GM12874 (cell line): ENCODE data around the gene COX10.

Source experiments
- CTCF ChIP-seq: IDR thresholded peaks from 2 replicates; pipeline ENCODE4 v1.5.1; 2011; ENCODE audit warnings: low read depth, mild to moderate bottlenecking, control low read depth, low read length, moderate library complexity; ENCODE audit not compliant: insufficient read depth

The COX10 gene

DNA sequence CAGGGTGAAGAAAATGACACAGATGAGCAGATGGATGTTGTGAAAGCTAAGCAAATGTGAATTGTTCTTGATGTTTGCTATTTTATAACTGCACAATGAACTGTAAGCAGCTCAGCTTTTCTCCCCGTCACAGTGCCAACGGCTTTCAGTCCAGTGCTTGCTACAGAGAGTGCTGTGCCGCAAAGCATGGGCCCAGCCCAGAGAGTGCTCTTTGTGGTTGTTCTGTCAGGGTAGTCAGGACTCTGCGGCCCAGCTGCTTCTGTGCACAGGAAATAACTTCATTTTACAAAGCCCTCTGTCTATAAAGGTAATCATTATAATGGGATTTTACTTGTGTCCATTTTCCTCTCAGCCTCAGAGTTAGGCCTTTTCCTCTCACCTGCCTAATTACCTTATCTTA is 128.3 kb downstream of the COX10 start:
- TF ChIP-seq CTCF = no peak

GRCh38 chr17:14198013-14198412 is 128.7 kb downstream of the COX10 start:
- no peak for TF ChIP-seq CTCF

DNA sequence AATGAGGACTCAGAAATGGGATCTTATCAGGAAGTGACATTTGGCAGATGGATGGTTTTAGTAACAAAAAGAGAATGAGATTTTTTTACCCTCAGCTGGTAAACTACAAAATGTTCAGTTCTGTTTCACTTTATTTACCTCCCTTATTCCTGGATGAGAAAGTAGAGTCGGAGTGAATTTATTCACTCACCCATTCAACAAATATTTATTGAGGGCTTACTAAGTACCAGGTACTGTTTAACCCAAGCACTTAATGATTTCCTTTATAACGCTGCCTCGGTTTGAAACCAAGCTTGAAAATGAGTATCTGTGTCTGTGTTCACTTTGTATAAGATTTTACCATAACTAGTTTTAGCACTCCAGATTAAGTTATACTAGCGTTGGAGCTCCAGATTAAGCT is 129.3 kb downstream of the COX10 start:
- TF ChIP-seq CTCF = no peak

- no peak for TF ChIP-seq CTCF
Measured at GRCh38 chr17:14199601-14200000, 130.3 kb downstream of the COX10 start.

DNA sequence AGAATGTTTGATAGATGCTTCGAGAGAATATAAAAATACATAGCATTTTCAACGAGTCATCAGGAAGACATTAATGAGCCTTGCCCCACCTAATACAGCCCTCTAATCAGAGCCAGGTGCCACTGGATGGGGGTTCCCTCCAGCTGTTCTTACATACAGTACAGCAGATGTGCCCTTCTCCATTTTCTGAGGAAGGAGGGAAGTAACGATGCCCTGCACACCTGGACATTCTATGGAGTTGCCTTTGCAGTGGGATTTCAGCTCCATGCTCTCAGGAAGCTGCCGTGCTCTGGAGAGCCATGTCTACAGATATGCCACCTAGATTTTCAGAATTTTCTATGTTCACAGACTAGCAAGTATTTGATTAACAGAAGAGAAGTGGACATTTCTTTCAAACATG is 131.1 kb downstream of the COX10 start:
- TF ChIP-seq CTCF = no peak

GRCh38 chr17:14201021-14201987 is 132.0 kb downstream of the COX10 start:
- no peak for TF ChIP-seq CTCF

DNA sequence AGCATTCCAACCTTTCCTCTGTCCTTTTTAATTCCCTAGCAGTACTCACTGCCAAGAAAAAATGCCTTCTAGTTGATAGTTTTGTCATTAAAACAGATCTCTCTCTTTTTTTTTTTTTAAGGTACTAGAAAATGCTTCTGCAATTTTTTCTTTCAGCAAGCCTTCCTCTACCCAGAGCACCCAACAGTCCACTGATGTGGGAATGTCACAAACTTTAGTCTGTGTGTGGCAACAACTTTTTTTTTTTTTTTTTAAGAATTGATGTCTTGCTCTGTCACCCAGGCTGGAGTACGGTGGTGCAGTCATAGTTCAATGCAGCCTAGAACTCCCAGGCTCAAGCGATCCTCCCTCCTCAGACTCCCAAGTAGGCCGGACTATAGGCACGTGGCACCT is 132.7 kb downstream of the COX10 start:
- TF ChIP-seq CTCF = no peak
